ENCODE data around the gene ADAM12. TPM values are rescaled to one million over a fixed set of nuclear protein-coding genes. Genes with fewer than 3 reads are reported as not detected.
A peak's percentile ranks its signal among the peaks of the same experiment; 100 is the strongest.

ADAM12 gene
- total RNA-seq, 1 donor from 2014 or later: 3.7 TPM

DNA sequence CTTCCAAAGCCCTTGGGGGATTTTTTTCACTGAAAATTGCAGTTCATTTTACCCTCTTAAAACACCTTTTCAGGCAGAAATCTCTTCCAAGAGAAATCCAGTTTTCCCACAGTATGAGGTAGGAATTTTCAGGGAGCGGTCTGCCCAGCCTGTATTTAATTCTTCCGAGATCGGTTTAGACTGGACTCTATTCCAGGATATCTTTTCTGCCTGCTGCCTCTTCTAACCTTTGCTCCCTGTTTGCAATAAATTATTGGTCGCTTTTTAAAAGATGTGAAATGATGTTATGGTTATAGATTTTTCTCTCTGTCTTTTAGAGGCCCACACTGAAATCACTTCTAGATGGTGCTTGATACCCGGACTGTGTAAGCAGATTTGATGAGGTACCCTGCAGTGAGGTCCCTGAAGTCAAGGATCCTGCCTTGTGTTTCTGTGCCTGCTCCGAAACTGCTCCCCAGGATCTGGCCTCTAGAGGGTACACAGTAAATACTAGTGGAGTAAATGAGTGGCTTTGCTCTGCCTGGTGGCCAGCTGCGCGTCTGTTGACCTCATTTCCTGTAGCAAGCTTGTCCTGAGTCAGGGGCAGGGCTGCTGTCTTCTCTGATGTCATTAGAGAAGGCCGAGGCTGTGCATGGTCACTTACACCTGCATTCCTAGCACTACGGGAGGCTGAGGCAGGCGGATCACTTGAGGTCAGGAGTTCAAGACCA is 300.3 kb downstream of the ADAM12 start:
- Histone ChIP-seq H3K27ac (no peak overlapping the region), H3K4me3 (no peak overlapping the region), H3K27me3 (no peaks in the 10 kb centered on the region), H3K9me3 (no peaks in the 10 kb centered on the region), H3K36me3 (no peaks in the 10 kb centered on the region), H3K4me1 (no peaks in the 10 kb centered on the region)
- no peak for DNase-seq (ENCODE audit: extremely low spot score in 2 of 2)
- intact Hi-C loops (cut with DNase I): no loop called here
- TF ChIP-seq POLR2AphosphoS5 (IDR thresholded peaks at IDR 0.05; ENCODE audit: insufficient read depth in 1 of 2, low read depth in 1 of 2) (no peak), POLR2A (IDR thresholded peaks at IDR 0.05) (no peak)
- TF ChIP-seq, protein P1, sequence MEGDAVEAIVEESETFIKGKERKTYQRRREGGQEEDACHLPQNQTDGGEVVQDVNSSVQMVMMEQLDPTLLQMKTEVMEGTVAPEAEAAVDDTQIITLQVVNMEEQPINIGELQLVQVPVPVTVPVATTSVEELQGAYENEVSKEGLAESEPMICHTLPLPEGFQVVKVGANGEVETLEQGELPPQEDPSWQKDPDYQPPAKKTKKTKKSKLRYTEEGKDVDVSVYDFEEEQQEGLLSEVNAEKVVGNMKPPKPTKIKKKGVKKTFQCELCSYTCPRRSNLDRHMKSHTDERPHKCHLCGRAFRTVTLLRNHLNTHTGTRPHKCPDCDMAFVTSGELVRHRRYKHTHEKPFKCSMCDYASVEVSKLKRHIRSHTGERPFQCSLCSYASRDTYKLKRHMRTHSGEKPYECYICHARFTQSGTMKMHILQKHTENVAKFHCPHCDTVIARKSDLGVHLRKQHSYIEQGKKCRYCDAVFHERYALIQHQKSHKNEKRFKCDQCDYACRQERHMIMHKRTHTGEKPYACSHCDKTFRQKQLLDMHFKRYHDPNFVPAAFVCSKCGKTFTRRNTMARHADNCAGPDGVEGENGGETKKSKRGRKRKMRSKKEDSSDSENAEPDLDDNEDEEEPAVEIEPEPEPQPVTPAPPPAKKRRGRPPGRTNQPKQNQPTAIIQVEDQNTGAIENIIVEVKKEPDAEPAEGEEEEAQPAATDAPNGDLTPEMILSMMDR (IDR thresholded peaks at IDR 0.05): no peak

- no peaks in the 10 kb centered on the region for H3K4me1 ChIP-seq
- no peaks in the 10 kb centered on the region for H3K9me3 ChIP-seq
- H3K4me3 ChIP-seq: no peak overlapping the region
- intact Hi-C loops (cut with DNase I): no loop called here
- H3K27me3 ChIP-seq: no peaks in the 10 kb centered on the region
- no peak overlapping the region for H3K27ac ChIP-seq
- H3K36me3 ChIP-seq: no peaks in the 10 kb centered on the region
- TF ChIP-seq POLR2AphosphoS5 (IDR thresholded peaks at IDR 0.05; ENCODE audit: insufficient read depth in 1 of 2, low read depth in 1 of 2): no peak
- TF ChIP-seq POLR2A (IDR thresholded peaks at IDR 0.05): no peak
- TF ChIP-seq, protein P1 (IDR thresholded peaks at IDR 0.05): no peak
- DNase-seq (ENCODE audit: extremely low spot score in 2 of 2): no peak
Measured at GRCh38 chr10:126087153-126087680, 301.1 kb downstream of the ADAM12 start.

DNA sequence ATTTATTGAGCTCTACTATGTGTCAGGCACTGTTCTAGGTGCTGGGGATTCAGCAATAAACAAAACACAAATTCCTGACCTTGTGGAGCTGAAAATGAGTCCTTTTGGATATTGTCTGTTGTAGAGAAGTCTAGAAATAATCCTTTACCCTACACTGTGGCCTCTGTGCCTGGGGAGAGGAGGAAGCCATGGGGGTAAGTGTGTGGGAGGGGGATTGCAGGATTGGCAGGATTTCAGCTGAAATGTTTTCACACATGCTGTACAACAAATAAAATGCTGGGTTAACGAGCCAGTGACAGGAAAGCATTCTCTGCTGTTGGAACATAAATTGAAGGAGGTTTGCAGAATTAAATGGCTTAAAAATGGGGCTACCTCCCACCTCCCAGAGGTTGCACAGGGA is 302.5 kb downstream of the ADAM12 start:
- no peaks in the 10 kb centered on the region for H3K4me1 ChIP-seq
- intact Hi-C loops (cut with DNase I): no loop called here
- no peak for DNase-seq (ENCODE audit: extremely low spot score in 2 of 2)
- H3K27ac ChIP-seq: no peak overlapping the region
- H3K27me3 ChIP-seq: no peaks in the 10 kb centered on the region
- TF ChIP-seq POLR2A (IDR thresholded peaks at IDR 0.05) (no peak), POLR2AphosphoS5 (IDR thresholded peaks at IDR 0.05; ENCODE audit: insufficient read depth in 1 of 2, low read depth in 1 of 2) (no peak)
- TF ChIP-seq, protein P1 (IDR thresholded peaks at IDR 0.05): no peak
- no peaks in the 10 kb centered on the region for H3K36me3 ChIP-seq
- H3K9me3 ChIP-seq: no peaks in the 10 kb centered on the region
- no peak overlapping the region for H3K4me3 ChIP-seq

GRCh38 chr10:126084369-126084768 is 303.9 kb downstream of the ADAM12 start:
- H3K27me3 ChIP-seq: no peaks in the 10 kb centered on the region
- H3K9me3 ChIP-seq: no peaks in the 10 kb centered on the region
- TF ChIP-seq, protein P1 (IDR thresholded peaks at IDR 0.05): no peak
- TF ChIP-seq POLR2A (IDR thresholded peaks at IDR 0.05) (no peak), POLR2AphosphoS5 (IDR thresholded peaks at IDR 0.05; ENCODE audit: insufficient read depth in 1 of 2, low read depth in 1 of 2) (no peak)
- no peaks in the 10 kb centered on the region for H3K4me1 ChIP-seq
- no peaks in the 10 kb centered on the region for H3K36me3 ChIP-seq
- no peak overlapping the region for H3K27ac ChIP-seq
- H3K4me3 ChIP-seq: no peak overlapping the region
- peak in 1 of 2 donors; percentile 22 for DNase-seq (ENCODE audit: extremely low spot score in 2 of 2)
- intact Hi-C loops (cut with DNase I): no loop called here

GRCh38 chr10:126083009-126083408 is 305.3 kb downstream of the ADAM12 start:
- H3K36me3 ChIP-seq: no peaks in the 10 kb centered on the region
- intact Hi-C loops (cut with DNase I): no loop called here
- no peaks in the 10 kb centered on the region for H3K4me1 ChIP-seq
- no peaks in the 10 kb centered on the region for H3K27me3 ChIP-seq
- DNase-seq (ENCODE audit: extremely low spot score in 2 of 2): no peak
- H3K9me3 ChIP-seq: no peaks in the 10 kb centered on the region
- TF ChIP-seq, protein P1 (IDR thresholded peaks at IDR 0.05): no peak
- TF ChIP-seq POLR2A (IDR thresholded peaks at IDR 0.05) (no peak), POLR2AphosphoS5 (IDR thresholded peaks at IDR 0.05; ENCODE audit: insufficient read depth in 1 of 2, low read depth in 1 of 2) (no peak)
- no peak overlapping the region for H3K4me3 ChIP-seq
- H3K27ac ChIP-seq: no peak overlapping the region
